GM18858 (cell line): ENCODE data around the gene ATG2A.

Source experiments
- ATAC-seq: cut with Tn5 transposase; IDR thresholded peaks from one replicate; pipeline ENCODE4 v1.9.1; 2021; ENCODE audit not compliant: unreplicated experiment

Gene ATG2A

DNA sequence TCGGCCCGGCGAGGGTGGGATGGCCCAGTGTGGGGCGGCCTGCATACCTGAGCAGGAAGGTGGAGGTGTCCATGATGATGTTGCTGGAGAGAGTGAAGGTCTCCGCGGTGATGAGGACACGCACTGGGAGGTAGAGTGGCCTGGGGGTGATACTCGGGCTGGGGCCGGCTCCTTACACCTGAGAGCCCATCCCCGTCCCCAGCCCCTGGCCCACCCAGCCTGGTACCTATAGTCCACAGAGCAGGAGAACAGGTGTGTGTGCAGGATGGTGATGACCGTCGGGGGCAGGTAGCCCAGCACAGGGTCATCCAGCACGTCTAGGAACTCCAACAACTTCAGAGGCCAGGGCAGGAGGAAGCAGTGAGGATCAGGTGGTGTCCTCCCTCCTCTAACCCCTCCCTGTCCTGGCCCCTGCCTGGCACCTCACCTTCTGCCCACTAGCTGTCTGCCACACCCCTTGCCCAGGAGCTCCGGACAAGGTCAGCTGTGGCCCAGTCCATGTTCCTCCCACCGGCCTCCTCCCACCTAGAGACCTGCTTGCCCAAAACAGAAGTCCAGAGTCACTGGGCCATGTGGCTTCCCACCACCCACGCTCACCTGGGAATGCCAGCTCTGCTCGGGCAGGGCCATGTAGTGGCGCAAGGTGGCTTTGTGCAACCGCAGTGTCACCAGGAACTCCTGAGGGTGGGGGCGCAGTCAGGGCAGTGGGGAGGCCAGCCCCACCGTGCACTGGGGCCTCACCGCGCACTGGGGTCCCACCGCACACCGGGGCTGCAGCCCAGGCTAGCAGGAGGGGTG, 11.3 kb downstream of the ATG2A start:
- no peak for ATAC-seq

GRCh38 chr11:64903291-64903833, 13.6 kb downstream of the ATG2A start:
- no peak for ATAC-seq

DNA sequence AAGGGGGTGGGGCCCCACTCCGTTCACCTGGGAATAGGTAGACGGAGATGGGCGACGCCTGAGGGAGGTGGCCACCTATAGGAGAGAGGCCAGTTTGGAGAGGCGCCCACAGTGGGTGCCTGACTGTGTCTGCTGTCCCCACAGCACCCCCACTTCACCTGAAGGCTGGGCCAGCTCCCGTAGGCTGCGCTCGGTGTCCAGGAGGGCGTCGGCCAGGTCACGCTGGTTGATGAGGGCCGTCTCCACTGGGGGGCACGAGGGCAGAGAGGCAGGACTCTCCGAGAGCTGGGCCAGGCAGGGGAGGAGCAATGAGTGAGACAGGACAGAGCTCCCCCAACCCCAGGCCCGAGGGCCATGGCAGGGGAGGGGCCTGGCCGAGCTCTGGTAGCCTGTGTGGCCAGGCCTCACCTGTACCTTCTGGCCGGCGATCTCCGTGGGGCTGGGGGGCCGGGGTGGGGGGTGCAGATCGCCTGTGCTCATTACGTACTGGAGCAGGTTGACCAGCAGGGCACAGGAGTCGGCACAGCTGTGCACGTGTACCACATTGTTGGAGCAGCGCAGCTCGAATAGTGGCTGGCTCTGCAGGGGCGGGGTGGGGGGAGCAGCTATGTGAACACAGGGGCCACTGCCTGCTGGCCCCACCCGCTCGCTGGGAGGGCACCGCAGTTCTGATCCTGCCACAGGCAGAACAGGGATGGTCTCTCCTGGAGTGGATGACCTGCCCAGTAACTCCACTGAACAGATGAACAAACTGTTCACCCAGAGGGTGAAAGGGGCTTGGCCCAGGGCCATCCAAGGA, 14.7 kb downstream of the ATG2A start:
- ATAC-seq: no peak

- ATAC-seq: no peak
These were observed 16.2 kb downstream of the ATG2A start for GRCh38 chr11:64900774-64901173.

DNA sequence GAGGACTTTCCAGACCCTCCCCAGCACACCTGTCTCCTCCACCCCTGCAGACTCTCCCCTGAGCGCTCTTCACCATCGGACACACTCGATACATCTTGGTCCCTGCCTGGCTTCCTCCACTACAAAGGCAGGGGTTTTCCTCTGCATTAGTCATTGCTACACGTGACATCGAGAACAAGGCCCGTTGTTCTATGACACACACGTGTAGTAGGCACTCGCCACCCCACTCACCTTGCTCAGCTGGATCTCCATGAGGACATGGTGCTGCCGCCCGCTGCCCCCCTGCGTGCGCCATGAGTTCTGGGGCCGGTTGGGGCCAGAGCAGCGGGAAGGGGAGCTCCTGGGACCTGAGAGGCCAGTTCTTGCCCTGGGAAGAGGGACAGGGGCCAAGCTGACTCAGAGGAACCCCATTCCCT, 16.7 kb downstream of the ATG2A start:
- no peak for ATAC-seq

GRCh38 chr11:64898541-64898940, 18.5 kb downstream of the ATG2A start:
- no peak for ATAC-seq

DNA sequence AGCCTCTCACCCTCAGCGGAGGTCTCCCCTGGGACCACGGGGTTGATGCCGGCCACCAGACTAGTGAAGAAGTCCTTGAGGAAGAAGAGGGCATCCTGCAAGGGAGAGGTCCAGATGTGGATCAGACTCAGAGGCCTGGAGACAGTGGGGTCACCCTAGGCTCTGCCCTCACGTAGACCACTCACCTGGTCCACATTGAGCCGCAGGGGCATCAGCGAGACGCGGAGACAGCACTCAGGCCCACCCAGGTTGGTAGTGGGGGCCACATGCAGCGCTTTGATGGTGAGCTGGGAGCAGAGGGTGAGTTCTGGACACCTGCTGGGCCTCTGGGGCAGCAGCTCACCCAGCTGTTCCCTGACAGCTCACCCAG, 18.9 kb downstream of the ATG2A start:
- no peak for ATAC-seq

GRCh38 chr11:64897381-64898075, 19.5 kb downstream of the ATG2A start:
- ATAC-seq: no peak

GRCh38 chr11:64896448-64897022, 20.5 kb downstream of the ATG2A start:
- ATAC-seq: no peak

GRCh38 chr11:64894812-64895452, 22.1 kb downstream of the ATG2A start:
- no peak for ATAC-seq

GRCh38 chr11:64894070-64894811, 22.8 kb downstream of the ATG2A start:
- no peak for ATAC-seq

DNA sequence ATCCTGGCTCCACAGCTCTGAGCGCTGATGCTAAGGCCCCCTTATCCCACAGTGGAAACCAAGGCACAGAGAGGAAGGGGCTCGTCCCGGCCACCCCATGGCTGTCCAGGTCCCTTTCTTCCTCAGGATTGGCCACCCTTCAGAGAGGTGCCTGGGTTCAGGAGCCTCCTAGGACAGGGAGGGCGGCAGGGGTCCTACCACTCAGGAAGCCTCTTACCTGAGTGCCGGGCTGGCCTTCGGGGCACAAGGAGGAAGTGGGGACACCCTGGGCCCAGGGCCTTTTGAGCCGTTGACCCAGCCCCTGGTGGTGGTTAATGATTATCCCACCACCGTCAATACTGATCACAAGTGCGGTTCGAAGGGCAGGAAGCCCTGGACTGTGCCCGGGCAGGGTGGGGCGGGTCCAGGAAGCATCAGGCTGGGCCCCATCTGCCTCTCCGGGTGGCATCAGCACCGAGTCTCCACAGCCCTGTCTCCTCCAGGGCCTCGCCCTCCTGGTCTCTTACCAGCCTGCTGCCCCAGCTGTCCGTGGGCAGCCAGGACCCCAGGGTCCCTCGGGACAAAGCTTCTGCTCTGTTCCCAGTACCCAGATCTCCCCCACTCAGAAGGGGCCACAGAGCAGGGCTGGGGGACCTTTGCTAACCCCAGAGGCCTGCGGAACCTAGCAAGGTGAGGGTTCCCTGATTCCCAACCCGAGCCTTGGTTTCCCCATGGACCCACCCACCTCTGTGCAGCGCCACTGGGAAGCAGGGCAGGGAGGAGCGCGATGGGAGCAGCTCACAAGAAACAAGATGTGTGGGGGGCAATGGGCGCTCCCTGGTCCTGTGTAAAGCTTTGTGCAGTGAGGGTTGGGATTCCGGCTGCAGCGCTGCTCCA, 23.6 kb downstream of the ATG2A start:
- ATAC-seq: no peak

DNA sequence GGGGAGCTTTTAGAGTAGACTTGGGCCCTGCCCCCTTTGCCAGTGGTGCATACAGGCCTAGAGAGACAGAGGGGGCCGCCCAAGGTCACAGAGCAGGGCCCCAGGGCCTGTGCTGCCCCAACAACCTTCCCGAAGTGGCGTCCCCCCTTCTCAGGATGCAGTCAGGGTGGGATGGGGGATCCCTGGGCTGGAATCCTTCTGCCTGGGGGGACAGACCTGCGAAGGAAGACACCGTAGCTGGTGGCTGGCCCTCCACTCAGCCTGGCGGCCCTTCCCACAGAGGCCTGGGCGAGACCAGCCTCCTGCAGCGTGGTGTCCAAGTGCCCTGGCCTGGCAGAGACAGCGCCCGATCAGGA, 24.2 kb downstream of the ATG2A start:
- no peak for ATAC-seq

GRCh38 chr11:64892411-64892831, 24.6 kb downstream of the ATG2A start:
- ATAC-seq: no peak

DNA sequence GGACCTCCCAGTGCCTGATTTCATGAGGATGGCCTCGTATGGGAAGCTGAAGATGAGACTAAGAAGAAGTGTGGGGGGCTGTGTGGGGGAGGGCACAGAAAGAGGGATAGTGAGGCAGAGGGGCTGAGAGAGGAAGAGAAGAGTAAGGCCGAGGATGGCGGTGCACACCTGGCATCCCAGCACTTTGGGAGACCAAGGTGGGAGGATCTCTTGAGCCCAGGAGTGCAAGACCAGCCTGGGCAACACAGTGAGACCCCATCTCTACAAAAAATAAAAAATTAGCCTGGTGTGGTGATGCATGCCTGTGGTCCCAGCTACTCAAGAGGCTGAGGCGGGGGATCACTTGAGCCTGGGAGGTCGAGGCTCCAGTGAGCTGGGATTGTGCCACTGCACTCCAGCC, 25.1 kb downstream of the ATG2A start:
- no peak for ATAC-seq

DNA sequence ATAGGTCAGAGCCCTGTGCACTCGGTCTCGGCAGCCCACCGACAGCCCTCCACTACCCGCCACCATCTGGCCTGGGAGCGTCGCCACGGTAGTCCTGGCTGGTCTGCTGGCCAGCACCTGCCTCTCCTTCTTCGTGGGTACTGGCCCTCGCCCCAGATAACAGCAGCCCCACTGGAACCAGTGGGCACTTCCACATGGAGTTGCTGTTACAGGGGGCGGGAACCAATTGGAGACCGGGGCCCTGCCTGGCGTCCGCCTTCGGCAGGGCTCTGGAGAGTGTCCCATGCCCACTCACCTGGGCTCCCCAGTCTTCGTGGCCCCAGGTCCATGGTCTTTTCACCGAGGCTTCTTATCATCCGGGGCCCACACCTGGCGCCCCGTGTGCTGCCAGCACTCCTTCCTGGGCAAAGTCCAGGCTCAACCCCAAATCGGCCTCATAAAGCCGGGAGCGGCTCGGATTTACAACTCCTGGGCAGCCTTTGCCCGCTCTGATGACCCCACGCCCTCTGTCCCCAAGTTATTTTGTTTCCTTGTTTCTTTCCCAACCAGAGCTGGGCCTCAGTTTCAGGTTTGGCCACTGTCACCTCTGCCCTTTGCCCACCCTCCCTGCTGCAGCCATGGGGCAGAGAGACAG, 25.7 kb downstream of the ATG2A start:
- ATAC-seq: no peak

DNA sequence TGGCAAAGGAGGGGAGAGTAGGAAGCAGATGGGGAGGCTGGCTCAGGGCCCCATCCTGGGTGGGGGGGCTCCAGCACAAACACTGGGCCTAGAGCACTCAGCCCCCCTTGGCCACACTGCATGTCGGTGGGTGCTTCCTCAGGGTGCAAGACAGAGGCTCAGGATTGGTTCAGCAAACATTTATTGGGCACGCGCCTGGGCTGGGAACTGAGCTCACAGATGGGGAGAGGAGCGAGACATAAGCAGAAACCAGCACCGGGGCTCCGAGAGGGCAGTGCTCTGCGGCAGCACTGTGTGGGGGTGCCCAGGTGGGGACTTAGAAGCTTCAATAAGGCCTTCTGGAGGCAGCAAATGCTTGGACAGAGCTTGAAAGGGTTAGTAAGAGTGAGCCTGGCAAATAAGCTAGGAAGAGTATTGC, 26.5 kb downstream of the ATG2A start:
- no peak for ATAC-seq

DNA sequence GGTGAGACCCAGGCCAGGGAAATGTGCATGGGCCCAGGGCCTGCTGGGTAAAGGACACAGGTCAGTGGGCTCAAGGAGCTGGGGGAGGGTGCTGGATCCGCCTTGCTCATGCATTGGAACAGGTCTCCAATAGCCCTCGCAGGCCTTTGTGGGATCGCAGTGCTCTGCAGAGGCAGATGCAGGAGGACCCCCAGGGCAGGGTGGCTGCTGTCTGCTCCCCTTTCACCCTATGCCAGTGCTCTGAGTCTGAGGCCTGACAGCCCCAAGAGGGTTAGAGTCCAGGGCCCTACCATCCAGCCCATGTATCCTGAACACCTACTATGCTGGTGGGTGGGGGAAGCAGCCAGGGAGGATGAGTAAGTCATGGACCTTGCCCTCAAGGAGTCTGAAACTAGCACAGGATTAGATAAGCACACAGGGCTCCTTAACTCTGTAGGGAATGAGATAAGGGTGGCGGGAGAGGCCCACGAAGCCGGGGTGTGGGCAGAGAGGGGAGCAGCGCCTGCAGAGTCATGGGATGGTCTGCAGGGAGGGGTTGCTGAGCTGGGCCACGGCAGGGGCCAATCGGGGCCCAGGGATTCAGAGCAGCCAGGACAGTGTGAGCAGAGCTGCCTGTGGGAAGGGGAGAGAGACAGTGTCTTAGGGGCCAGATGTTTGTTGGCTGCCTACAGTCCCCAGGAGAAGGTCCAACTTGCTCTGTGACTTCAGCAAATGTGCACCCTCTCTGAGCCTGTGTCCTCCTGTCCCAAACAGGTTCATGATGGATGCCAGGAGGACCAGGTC, 28.1 kb downstream of the ATG2A start:
- no peak for ATAC-seq
